Mesenteric fat pad (tissue), 1 donor: ENCODE measurements around the gene HK2. TPM values are rescaled to one million over a fixed set of nuclear protein-coding genes. Genes with fewer than 3 reads are reported as not detected.

Experiments used
- DNase-seq: peaks from one replicate; pipeline ENCODE4 v3.0.0-alpha.2; 2020; ENCODE audit warnings: low spot score
- total RNA-seq: library from RNA; stranded (reverse); fragmentation: NEBNext Ultra II Directional; extraction: Animal tissue kit (Norgen Biotek cat#: 25700); gene quantifications from one replicate; pipeline ENCODE4 v1.2.1, GENCODE V29; 2021
- donor health status: DM: yes; HTN: yes; CAD: no.

Gene HK2
- total RNA-seq, 1 donor from 2014 or later = 46.2 TPM

GRCh38 chr2:74856599-74856998 lies 22.7 kb downstream of the HK2 start:
- no peak for DNase-seq

GRCh38 chr2:74857215-74857614 lies 23.3 kb downstream of the HK2 start:
- no peak for DNase-seq

GRCh38 chr2:74857725-74858124 lies 23.8 kb downstream of the HK2 start:
- DNase-seq = no peak

GRCh38 chr2:74858281-74858680 lies 24.4 kb downstream of the HK2 start:
- no peak for DNase-seq

GRCh38 chr2:74860079-74860478 lies 26.2 kb downstream of the HK2 start:
- no peak for DNase-seq

GRCh38 chr2:74860521-74860920 lies 26.6 kb downstream of the HK2 start:
- no peak for DNase-seq

- DNase-seq = no peak
Observed at GRCh38 chr2:74861531-74861930, 27.6 kb downstream of the HK2 start.

GRCh38 chr2:74862020-74862964 lies 28.4 kb downstream of the HK2 start:
- DNase-seq = no peak

GRCh38 chr2:74863802-74864248 lies 29.9 kb downstream of the HK2 start:
- DNase-seq = no peak

GRCh38 chr2:74864728-74865722 lies 31.1 kb downstream of the HK2 start:
- no peak for DNase-seq

- no peak for DNase-seq
Observed at GRCh38 chr2:74865770-74866674, 32.1 kb downstream of the HK2 start.

- DNase-seq = no peak
Observed at GRCh38 chr2:74867841-74868658, 34.1 kb downstream of the HK2 start.

- DNase-seq = no peak
Observed at GRCh38 chr2:74869517-74869916, 35.6 kb downstream of the HK2 start.

GRCh38 chr2:74870951-74871350 lies 37.0 kb downstream of the HK2 start:
- peak; percentile 24 for DNase-seq

- peak; percentile 37 for DNase-seq
Observed at GRCh38 chr2:74871414-74871813, 37.5 kb downstream of the HK2 start.

GRCh38 chr2:74872389-74872836 lies 38.5 kb downstream of the HK2 start:
- peak; percentile 18 for DNase-seq

- no peak for DNase-seq
Observed at GRCh38 chr2:74873012-74873665, 39.2 kb downstream of the HK2 start.

- peak; percentile 87 for DNase-seq
Observed at GRCh38 chr2:74873678-74874640, 40.0 kb downstream of the HK2 start.
